Fibroblast of lung (primary cell): ENCODE data around the gene IL10RB.

Experiments
- CTCF ChIP-seq, 2 donors: IDR thresholded peaks in 1 of 2; conservative IDR thresholded peaks in 1 of 2; 1 replicate in 1 of 2; 2 replicates in 1 of 2; pipeline ENCODE4 v1.5.1; 2011 to 2012; ENCODE audit warnings: low read length in 2 of 2, control low read depth in 1 of 2, inconsistent platforms in 1 of 2, low read depth in 1 of 2, mild to moderate bottlenecking in 1 of 2
- EZH2 ChIP-seq: IDR thresholded peaks from 2 replicates; pipeline ENCODE4 v1.5.1; 2012; ENCODE audit warnings: low read length, control low read depth, mild to moderate bottlenecking; ENCODE audit errors: missing control alignments

- TF ChIP-seq CTCF (conservative IDR thresholded peaks at IDR 0.05 in 1 of 2, IDR thresholded peaks at IDR 0.05 in 1 of 2; ENCODE audit: low read depth in 1 of 2, low read length in 2 of 2) (no peak), EZH2 (no peak)
Observed at GRCh38 chr21:33247599-33247998, 18.6 kb upstream of the IL10RB start.
